Stimulated activated CD8-positive, alpha-beta memory T cell treated with anti-CD3 and anti-CD28 coated beads, Interleukin-7, amount 100 ng/mL, for 1 hour (primary cell): ENCODE data around the gene KIAA0408.
"Not testable (repeated sequence)": the region's sequence is repeated elsewhere in the genome, so short reads cannot be mapped to it uniquely, and the experiment has no call there.

Source experiments
- DNase-seq, 2 donors: peaks; one replicate each; pipeline ENCODE4 v3.0.0-alpha.2; 2020; ENCODE audit warnings: low read depth in 2 of 2

Gene KIAA0408

DNA sequence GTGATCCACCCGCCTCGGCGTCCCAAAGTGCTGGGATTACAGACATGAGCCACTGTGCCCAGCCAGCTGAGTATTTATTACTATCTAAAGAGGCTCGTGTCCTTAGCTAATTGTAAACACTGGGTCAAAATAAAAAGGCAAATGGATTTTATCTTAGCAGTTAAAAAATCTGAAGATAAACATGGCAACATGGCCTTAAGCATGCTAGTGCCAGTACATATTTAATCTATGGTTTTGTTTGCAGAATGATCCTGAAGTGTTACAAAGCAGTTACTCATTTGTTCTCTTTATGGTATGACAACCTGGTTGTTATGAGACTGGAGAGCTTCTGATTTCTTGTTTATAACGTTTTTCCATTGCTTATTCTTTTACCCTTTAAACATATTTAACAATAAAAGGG lies 3.9 kb upstream of the KIAA0408 start:
- no peak for DNase-seq

DNA sequence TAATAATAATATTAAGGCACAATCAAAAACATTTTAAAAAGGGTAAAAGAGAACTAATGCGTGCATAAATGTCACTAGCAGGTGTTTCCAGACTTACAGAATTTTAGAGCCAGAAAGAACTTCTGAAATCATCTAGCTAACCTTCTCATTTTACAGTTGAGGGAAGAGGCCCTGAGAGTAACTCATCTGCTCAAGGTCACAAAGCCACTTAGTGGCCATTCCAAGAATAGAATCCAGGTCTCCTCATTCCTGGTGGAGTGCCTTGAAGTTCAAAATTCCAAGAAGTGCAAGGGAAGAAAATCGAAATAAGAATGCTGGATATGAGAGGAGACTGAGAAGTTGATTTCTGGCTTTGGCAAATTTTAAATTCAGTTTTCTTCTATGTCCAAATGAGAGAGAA lies 3.2 kb upstream of the KIAA0408 start:
- DNase-seq: no peak

DNA sequence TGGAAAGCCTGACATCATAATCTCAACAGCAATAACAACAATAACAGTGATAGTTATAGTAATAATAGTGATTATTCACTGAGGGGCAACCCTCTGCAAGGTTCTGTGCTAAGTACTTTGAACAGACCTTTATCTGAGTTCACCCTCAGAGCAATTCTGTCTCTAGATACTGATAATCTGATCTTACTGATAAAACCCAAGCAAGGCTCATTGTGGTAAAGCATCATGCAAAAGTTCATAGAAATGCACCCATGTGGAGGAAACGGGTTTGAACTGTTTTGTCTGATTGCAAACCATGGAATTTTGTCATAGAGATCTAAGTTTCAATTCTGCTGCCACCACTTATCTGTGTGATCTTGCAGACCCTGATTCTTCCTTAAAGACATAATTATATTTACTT lies 1.3 kb upstream of the KIAA0408 start:
- DNase-seq: no peak

- DNase-seq: no peak
Observed at GRCh38 chr6:127458817-127459216, 372 bp downstream of the KIAA0408 start.

GRCh38 chr6:127458222-127458621 lies 967 bp downstream of the KIAA0408 start:
- no peak for DNase-seq

DNA sequence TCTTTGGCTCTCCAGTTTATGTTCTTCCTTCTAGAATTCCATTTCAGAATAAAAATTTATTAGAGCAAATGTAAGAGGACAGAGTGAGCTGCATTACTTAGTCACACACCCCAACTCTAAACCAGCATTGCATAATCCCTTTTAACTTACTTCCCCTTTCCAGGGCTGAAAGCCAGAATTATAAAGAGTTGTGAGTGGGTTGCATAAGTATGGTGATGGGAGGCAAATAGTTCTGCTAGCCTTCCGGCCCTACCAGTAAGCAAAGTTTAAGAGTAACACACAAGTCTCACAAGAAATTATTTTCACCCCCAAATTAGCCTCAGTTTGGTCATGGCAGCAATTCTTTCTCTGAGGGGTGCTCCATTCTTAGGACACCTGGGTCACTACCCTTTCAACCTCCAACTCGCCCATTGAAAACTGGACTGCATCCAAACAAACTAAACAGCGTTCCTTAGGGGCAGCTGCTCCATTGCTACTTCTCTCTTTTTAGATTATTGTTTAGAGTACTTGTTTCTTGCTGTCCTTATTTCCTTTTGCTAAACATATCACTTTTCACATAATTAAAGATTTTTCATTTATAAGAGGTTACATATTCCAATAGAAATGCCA lies 1.6 kb downstream of the KIAA0408 start:
- DNase-seq: no peak

DNA sequence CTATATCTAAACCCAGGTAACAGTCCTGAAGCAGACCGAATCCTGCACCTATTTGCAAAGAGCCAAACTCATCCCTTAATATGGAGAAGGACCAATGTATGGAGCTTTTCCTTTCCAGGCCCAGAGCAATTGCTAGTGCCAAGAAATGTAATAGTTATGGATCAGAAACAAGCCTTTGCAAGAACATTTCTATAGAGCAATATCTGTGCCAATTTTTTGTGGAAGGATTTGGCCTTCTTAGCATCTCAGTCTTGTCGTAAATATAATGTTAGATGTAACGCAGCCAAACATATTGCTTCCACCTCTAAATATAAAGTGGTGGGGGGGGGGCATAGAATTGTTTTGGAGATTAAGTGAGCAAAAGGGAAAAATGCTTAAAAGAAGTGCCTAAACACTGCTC lies 2.7 kb downstream of the KIAA0408 start:
- DNase-seq: no peak

GRCh38 chr6:127453845-127454619 lies 5.2 kb downstream of the KIAA0408 start:
- DNase-seq: no peak

- no peak for DNase-seq
Observed at GRCh38 chr6:127452803-127453202, 6.4 kb downstream of the KIAA0408 start.

- DNase-seq: no peak
Observed at GRCh38 chr6:127451388-127451787, 7.8 kb downstream of the KIAA0408 start.

GRCh38 chr6:127447780-127448179 lies 11.4 kb downstream of the KIAA0408 start:
- no peak for DNase-seq

GRCh38 chr6:127446356-127446755 lies 12.8 kb downstream of the KIAA0408 start:
- no peak for DNase-seq

DNA sequence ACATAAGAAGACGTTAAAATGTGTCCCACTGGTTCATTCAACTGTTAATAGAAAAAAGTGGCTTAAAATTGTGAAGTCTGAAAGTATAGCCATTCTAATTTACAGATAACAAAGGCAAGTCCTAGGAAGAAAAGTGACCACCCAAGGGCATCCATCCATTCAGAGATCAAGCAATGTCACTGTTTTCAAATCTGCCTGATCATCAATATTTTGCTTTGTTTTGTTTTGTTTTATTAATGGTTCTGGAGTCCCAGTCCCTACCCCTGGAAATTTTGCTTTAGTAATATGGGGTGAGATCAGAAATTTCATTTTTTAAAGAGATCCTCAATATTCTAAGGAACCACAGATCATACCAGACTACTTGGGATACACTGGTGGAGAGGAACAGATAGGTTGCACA lies 17.3 kb downstream of the KIAA0408 start:
- DNase-seq: no peak

DNA sequence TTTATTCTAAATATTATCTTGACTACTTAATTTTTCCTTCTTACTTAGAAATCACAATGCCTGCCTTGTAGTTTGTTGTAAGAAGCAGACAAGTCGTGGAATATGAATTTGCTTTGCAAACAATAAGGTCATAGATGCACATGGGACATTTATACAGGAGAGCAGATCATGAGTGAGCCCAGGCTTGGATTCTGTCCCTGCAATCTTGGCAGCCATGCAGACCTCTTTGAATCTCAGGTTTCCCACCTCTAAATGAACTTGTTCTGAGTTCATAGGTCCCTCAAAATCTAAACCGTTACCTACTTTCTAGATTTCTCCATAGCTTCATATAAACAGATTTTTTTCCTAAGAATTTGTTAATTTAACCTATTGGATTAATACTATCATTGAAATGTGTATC lies 19.5 kb downstream of the KIAA0408 start:
- no peak for DNase-seq

DNA sequence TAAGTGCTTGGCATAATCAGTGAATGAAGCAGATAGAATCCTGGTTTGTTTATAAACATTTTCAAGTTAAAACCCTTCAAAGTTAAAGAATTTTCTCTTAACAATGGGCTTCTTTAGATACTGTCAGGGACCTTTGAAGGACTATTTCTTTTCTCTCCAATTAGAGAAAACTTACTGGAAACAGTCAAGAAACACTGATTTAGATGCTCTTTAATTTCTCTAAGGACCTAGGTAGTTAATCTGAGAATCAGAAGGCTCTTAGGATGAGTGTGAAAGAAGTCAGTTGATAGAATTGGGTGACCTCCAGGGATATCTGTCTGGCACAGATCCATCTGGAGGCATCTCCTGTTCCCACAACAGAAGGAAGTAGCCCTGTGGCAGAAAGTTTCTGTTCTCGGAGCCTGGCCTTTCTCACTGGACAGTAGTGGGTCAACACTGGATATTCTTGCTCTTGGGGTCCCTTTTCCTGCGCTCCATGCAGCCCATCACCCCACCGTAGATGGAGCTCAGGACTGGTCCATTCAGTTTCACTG lies 22.5 kb downstream of the KIAA0408 start:
- DNase-seq: no peak

- DNase-seq: no peak
Observed at GRCh38 chr6:127435626-127436220, 23.5 kb downstream of the KIAA0408 start.

GRCh38 chr6:127434651-127435050 lies 24.5 kb downstream of the KIAA0408 start:
- no peak for DNase-seq

- DNase-seq: not testable (repeated sequence)
Observed at GRCh38 chr6:127428562-127428961, 30.6 kb downstream of the KIAA0408 start.

GRCh38 chr6:127423921-127424320 lies 35.3 kb downstream of the KIAA0408 start:
- no peak for DNase-seq

DNA sequence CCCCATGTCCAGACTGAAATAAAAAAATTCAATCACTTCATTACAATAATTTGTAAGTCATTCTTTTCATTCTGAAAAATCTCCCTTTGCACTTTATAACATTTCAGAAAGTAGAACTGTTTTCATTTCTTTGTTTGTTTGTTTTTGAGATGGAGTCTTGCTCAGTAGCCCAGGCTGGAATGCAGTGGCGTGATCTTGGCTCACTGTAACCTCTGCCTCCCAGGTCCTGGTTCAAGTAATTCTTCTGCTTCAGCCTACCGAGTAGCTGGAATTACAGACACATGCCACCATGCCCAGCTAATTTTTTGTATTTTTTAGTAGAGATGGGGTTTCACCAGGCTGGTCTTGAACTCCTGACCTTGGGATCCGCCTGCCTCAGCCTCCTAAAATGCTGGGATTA lies 38.0 kb downstream of the KIAA0408 start:
- not testable (repeated sequence) for DNase-seq

GRCh38 chr6:127420556-127420955 lies 38.6 kb downstream of the KIAA0408 start:
- peak; percentile 23 to 35 for DNase-seq

- no peak for DNase-seq
Observed at GRCh38 chr6:127415096-127415495, 44.1 kb downstream of the KIAA0408 start.

GRCh38 chr6:127413123-127413522 lies 46.1 kb downstream of the KIAA0408 start:
- not testable (repeated sequence) for DNase-seq
